GM12892 (cell line): ENCODE data around the gene TMPRSS4.

Source experiments
- POLR2A ChIP-seq: IDR thresholded peaks from 2 replicates; pipeline ENCODE4 v1.6.1; 2011; ENCODE audit warnings: low read depth, low read length, control low read depth
- POLR2AphosphoS5 ChIP-seq: IDR thresholded peaks from 2 replicates; pipeline ENCODE4 v1.6.1; 2011; ENCODE audit warnings: low read depth, low read length, control low read depth
- TAF1 ChIP-seq: IDR thresholded peaks from 2 replicates; pipeline ENCODE4 v1.6.1; 2011; ENCODE audit warnings: low read depth, mild to moderate bottlenecking, control low read depth, low read length, borderline replicate concordance

- TF ChIP-seq POLR2A (no peak), POLR2AphosphoS5 (no peak), TAF1 (no peak)
Observed at GRCh38 chr11:118046964-118047700, 29.7 kb upstream of the TMPRSS4 start.
